ENCODE results near the gene CADM3. TPM values are rescaled to one million over a fixed set of nuclear protein-coding genes. Genes with fewer than 3 reads are reported as not detected.

The CADM3 gene
- total and polyA plus RNA-seq, 2 of the 8 experiments (the other 6 are each of a cell fraction or from before 2014, with no cell fraction given) = 8.3 to 8.5 TPM

- no peak overlapping the region for H3K27ac ChIP-seq (ENCODE audit: low read depth, low read length)
- no peak overlapping the region for H3K9ac ChIP-seq (replicated peaks in 1 of 4; ENCODE audit: extremely low read depth in 1 of 4, low read depth in 3 of 4, low read length in 3 of 4)
- H3K4me1 ChIP-seq (replicated peaks in 1 of 4; ENCODE audit: control insufficient read depth in 3 of 4, insufficient read depth in 4 of 4, low read length in 3 of 4) = peaks cover 6 to 12% (median 7%) of the 10 kb centered on the region in 4 experiments
- H3K36me3 ChIP-seq (ENCODE audit: control insufficient read depth in 2 of 4, insufficient read depth in 4 of 4, low read length in 3 of 4) = no peaks in the 10 kb centered on the region
- ChIA-PET POLR2A (ENCODE audit: partially characterized antibody) (interaction anchor here (0.8 to 2.2 kb wide), 2 partner anchors 10 to 69 kb away, joined by 3 to 5 read pairs; no protein-coding TSS in a partner anchor), CTCF (ENCODE audit: partially characterized antibody) (interaction anchor here (0.8 to 30.1 kb wide), 7 partner anchors 9 to 749 kb away, joined by 3 to 660 read pairs (median 3); partner anchors contain the start of gene ACKR1)
- peak overlapping the region; percentile 65; the same call in 1 of the 2 replicates for H2AK5ac ChIP-seq (ENCODE audit: low read depth, low read length)
- 58% methylated on average over 18 of the region's 18 CpGs; no CpG with 5 or more reads in 1 of the 2 experiments for WGBS, 2 experiments (ENCODE audit: extremely low coverage in 1 of 2, insufficient coverage in 1 of 2, insufficient read length in 1 of 2, insufficient replicate concordance in 2 of 2, low coverage in 1 of 2, low lambda C conversion rate in 2 of 2, missing lambda C conversion rate in 1 of 2)
- no peaks in the 10 kb centered on the region for H3K79me2 ChIP-seq (ENCODE audit: control insufficient read depth in 1 of 2, insufficient read depth in 2 of 2, low read length in 2 of 2)
- peak overlapping the region; percentile 18; the same call in 1 of the 2 replicates for H2BK15ac ChIP-seq (ENCODE audit: low read length)
- H2BK120ac ChIP-seq (replicated peaks; ENCODE audit: low read depth, low read length) = no peak overlapping the region
- no peak overlapping the region for H2BK5ac ChIP-seq (ENCODE audit: low read depth, low read length)
- 0 out of 2 replicates have a peak overlapping the region, but pooled peaks have one; percentile 23 for H2BK20ac ChIP-seq (ENCODE audit: low read length)
- H4K5ac ChIP-seq (ENCODE audit: insufficient read length, low read depth, low read length) = no peak overlapping the region
- H4K8ac ChIP-seq (ENCODE audit: extremely low read depth, insufficient read depth, low read length) = no peak overlapping the region
- H3K23ac ChIP-seq (ENCODE audit: insufficient read length) = no peak overlapping the region
- TF ChIP-seq SP1 (IDR thresholded peaks at IDR 0.05; ENCODE audit: low read depth, low read length) (peak; percentile 70), EZH2 (IDR thresholded peaks at IDR 0.05; ENCODE audit: low read depth, low read length, severe bottlenecking) (no peak), TBP (IDR thresholded peaks at IDR 0.05; ENCODE audit: low read depth, low read length) (peak; percentile 94)
- no peak overlapping the region for H3K14ac ChIP-seq (ENCODE audit: insufficient read length)
- H2AFZ ChIP-seq (ENCODE audit: low read length) = 0 out of 2 replicates have a peak overlapping the region, but pooled peaks have one; percentile 38
- H3K9me3 ChIP-seq (ENCODE audit: insufficient read depth in 2 of 2, low read depth in 1 of 2, low read length in 1 of 2) = no peaks in the 10 kb centered on the region
- H4K20me1 ChIP-seq (replicated peaks in 1 of 2; ENCODE audit: control insufficient read depth in 1 of 2, insufficient read depth in 2 of 2, low read length in 2 of 2) = peaks cover 0 to 2% of the 10 kb centered on the region in 2 experiments
- H3K79me1 ChIP-seq (ENCODE audit: low read depth, low read length) = no peaks in the 10 kb centered on the region
- no peaks in the 10 kb centered on the region for H3K27me3 ChIP-seq (replicated peaks in 1 of 4; ENCODE audit: control insufficient read depth in 3 of 4, extremely low read depth in 1 of 4, insufficient read depth in 3 of 4, low read length in 3 of 4)
- H3K23me2 ChIP-seq (ENCODE audit: low read depth, low read length) = no peaks in the 10 kb centered on the region
- no peak overlapping the region for H3K18ac ChIP-seq (ENCODE audit: extremely low read depth, low read length)
- no peak overlapping the region for H3K56ac ChIP-seq (replicated peaks; ENCODE audit: insufficient read length, low read depth, low read length)
- peak overlapping the region; percentile 54 to 66 for H3K4me2 ChIP-seq (ENCODE audit: insufficient read depth in 1 of 2, low read depth in 2 of 2, low read length in 2 of 2)
- H3K4me3 ChIP-seq (ENCODE audit: extremely low read depth in 1 of 4, insufficient read depth in 2 of 4, low read depth in 3 of 4, low read length in 4 of 4) = peak overlapping the region; percentile 10 to 44 (median 20); a peak in 5 of 8 replicates
- H4K91ac ChIP-seq (replicated peaks; ENCODE audit: insufficient read length, low read length) = no peak overlapping the region
- peak in 1 of 2 experiments; percentile 58 for DNase-seq (ENCODE audit: low read depth in 1 of 2, low spot score in 2 of 2)
- 0 out of 2 replicates have a peak overlapping the region, but pooled peaks have one; percentile 54 for H2BK12ac ChIP-seq (ENCODE audit: low read depth, low read length)
- H3K4ac ChIP-seq (replicated peaks; ENCODE audit: insufficient read length, low read depth, low read length) = no peak overlapping the region
- FAIRE-seq = peak; percentile 84
Measured at GRCh38 chr1:159141584-159142390, 29.6 kb upstream of the CADM3 start.

Data from H1 (cell line).